Measurements from ENCODE around the gene ADGRG2.

The ADGRG2 gene, protein sequence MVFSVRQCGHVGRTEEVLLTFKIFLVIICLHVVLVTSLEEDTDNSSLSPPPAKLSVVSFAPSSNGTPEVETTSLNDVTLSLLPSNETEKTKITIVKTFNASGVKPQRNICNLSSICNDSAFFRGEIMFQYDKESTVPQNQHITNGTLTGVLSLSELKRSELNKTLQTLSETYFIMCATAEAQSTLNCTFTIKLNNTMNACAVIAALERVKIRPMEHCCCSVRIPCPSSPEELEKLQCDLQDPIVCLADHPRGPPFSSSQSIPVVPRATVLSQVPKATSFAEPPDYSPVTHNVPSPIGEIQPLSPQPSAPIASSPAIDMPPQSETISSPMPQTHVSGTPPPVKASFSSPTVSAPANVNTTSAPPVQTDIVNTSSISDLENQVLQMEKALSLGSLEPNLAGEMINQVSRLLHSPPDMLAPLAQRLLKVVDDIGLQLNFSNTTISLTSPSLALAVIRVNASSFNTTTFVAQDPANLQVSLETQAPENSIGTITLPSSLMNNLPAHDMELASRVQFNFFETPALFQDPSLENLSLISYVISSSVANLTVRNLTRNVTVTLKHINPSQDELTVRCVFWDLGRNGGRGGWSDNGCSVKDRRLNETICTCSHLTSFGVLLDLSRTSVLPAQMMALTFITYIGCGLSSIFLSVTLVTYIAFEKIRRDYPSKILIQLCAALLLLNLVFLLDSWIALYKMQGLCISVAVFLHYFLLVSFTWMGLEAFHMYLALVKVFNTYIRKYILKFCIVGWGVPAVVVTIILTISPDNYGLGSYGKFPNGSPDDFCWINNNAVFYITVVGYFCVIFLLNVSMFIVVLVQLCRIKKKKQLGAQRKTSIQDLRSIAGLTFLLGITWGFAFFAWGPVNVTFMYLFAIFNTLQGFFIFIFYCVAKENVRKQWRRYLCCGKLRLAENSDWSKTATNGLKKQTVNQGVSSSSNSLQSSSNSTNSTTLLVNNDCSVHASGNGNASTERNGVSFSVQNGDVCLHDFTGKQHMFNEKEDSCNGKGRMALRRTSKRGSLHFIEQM

DNA sequence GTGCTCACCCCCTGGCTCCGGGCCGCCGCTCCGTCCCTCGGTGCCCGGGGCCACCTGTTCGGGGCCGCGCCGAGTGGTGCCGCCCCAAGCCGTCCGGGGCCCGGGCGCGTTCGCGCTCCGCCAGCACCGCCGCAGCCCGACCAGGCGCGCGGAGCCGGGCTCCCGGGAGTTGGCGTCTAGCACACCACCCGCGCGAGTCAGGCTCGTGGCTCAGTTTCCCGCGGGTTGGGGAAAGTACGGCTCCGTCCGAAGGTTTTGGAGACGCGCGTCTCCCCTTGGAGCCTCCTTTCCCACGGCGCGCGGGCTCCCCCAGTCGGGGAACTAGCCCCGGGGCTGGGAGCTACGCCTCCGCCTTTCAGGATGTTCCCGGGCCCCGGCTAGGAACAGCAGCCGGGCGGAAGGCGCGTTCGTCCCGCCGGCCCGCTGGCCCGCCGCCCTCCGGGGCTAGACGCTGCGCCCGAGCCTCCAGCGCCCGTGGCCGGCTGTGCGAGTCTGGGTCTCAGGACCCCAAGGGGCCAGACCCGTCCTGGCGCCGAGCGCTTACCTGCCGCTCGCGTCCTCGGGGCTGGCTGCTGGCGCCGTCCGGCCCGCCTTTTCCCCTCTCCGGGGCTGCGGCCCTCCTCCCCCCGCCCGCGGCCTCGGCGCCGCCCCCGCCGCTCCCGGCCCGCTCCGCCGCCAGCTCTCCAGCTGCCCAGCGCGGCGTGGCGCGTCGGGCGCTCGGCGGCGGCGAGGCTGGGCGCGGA is at the start of gene ADGRG2:
TSS of gene ADGRG2 (minus strand) at position 571 of the 743 bp plus-strand sequence. CDS start 53,634 bp downstream, outside the sequence.
- DNase-seq (ENCODE audit: low read depth), result no peak

DNA sequence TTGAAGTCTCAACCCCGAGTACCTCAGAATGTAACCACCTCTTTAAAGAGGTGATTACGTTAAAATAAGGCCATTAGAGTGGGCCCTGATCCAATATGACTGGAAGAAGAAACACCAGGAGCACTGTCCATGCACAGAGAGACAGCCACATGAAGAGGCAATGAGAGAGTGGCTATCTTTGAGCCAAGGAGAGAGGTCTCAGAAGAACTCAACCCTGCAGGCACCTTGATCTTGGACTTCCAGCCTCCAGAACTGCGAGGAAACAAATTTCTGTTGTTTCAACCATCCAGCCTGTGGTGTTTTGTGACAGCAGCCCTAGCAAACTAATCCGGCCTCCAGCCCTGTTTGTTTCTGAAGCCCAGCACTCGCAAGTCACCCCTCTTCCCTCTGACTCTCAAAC is 46.3 kb upstream of the ADGRG2 start:
- no peak for DNase-seq (ENCODE audit: low read depth)

DNA sequence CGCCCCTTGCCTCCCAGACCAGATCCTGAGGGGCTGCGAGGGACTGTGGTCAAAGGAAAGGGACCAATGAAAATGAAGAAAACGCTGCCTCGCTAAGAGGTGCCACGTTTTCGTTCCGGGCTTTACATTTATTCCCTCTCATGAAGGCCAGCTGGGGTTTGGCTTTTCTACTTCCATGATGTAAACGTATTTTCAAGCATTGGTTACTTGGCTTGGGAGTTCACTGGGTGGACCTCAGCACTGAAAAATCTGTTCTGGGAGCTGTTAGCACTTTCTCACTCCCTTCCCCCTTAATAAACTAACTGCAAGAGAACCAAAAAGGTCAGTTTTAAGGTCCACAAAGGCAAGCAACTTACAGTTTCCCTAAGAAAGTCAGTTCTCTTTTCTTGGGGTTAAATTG is 40.6 kb upstream of the ADGRG2 start:
- no peak for DNase-seq (ENCODE audit: low read depth)

DNA sequence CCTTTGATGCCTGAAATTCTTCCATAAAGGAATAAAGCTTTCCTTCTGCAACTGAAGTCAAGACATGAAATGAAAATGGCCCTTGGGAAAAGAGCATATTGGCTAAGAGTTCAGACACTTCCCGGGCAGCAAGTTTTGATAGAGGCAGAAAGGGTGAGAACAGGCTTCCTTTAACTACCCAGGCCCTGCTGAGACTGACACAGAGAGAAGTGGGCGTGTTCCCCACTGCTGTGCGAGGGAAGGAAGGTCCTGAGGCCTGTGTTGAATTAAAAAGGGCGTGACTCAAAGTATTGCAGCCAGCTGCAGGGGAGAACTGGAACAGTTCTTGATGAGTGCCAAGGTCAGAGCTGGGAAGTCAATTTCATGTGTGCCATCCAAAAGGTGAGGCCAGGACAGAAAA is 33.9 kb upstream of the ADGRG2 start:
- DNase-seq (ENCODE audit: low read depth), result no peak

DNA sequence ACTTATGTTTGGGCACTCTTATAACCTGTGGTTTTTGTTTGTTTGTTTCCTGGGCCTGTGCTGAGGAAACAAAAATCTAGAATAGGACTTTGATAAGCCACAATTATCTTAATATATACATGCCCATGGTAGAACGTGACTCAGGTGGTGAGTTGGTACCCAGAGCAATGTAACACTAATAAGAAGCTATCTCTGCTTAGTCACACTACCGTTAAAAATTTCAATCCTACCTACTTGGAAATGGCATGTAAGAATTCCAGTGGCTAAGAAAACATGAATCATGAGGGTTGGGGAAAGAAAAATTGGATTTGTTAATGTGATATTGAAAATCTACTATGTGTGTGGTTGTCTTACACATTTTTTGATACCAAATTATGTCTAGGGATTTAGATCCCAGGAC is 30.5 kb upstream of the ADGRG2 start:
- DNase-seq (ENCODE audit: low read depth), result no peak

DNA sequence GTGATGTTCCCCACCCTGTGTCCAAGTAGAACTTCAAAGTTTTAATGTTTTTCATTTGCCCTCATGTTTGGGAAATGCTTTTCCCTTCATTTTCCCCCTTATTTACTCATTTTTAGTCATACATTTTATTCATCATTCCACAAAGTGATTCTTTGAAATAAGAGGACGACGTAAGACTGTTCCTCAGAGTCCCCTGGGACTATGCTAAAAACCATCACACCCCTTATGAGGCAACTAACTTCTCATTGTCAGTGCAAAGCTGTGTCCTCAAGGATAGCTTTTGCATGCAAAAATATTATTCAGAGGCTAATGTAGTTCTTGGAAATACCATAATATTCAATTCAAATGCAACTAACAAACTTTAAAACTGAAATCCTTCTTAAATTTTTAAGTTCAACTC is 14.8 kb upstream of the ADGRG2 start:
- no peak for DNase-seq (ENCODE audit: low read depth)

DNA sequence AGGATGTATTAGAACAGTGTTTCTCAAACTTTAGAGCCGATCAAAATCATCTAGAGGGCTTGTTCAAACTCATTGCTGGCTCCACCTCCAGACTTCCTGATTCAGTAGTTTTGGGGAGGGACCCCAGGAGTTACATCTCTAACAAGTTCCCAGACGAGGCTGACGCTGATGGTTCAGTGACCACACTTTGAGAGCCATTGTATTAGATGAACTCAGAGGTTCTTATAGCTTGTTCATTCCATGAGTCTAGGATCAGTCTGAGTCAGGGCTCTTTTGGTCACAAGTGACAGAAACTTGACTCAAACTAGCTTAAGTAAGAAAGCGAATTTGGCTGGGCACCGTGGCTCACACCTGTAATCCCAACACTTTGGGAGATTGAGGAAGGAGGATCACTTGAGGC is 11.5 kb upstream of the ADGRG2 start:
- no peak for DNase-seq (ENCODE audit: low read depth)

DNA sequence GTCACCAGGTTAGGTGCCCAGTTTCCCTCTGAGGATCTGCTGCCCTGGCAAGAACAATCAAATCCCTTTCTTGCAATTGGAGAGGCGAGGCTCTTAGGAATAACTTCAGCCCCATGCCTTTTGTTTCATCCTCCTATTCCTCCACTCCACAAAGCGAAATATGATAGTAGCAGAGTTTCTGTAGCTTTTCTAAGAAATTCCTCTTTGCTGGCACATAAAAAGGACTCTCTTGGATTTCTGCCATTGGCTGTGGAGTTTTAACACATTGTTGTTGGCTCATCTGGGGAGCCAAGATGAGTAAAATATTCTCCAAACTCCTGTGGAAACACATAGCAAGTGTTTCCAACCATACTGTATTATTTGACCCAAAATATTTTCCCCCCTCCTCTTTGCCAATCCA is 11.0 kb upstream of the ADGRG2 start:
- no peak for DNase-seq (ENCODE audit: low read depth)

DNA sequence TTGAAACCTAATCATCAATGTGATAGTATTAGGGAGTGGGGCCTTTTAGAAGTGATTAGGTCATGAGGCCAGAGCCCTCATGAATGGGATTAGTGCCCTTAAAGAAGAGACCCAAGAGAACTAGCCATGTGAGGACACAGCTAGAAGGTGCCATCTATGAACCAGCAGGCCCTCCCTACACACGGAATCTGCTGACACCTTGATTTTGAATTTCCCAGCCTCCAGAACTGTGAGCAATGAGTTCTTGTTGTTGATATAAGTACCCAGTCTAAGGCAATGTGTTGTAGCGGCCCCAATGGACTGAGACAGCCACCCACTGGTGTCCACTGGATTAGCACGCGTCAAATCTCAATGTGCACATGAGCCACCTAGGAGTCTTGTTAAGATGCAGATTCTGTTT is 8.4 kb upstream of the ADGRG2 start:
- DNase-seq (ENCODE audit: low read depth), result no peak

DNA sequence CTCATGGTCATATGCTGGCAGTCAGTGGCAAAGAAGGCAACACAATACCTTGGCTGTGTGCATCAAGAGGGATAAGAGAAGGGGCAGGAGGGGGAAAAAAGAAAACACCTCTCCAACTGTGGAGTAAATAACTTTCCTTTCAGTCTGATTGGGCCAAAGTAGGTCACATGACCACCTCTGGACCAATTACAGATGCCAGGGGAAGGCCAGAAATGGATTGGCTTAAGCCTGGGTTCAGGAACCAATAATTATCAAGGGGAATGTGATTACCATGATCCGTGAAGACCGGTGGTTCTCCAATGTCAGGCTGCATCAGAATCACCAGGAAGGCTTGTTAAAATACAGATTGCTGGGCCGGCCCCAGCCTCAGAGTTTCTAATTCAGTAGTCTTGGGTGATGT is 7.4 kb upstream of the ADGRG2 start:
- no peak for DNase-seq (ENCODE audit: low read depth)

DNA sequence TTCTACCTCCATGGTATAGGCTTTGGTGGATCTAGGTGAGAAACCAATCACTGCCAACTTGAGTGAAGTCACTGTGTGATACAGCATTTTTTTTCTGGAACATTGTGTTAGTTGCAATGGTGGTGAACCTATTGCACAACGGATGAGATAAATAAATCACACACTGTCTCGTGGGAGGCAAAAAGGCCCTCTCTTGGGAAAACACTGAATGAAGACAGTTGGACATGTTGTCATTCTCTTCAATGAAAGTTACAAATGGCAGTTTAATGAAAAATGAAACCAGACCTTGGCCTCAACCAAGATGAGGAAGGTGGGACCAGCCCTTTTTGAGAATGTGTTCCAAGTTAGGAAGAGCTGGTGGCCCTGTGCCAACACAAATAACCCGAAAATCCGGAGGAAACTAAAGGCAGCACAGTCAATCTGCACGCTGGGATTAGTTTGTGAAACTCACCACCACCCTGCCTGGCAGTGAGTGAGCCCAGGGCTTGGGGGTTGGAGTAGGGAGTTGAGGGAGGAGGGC is 5.4 kb upstream of the ADGRG2 start:
- no peak for DNase-seq (ENCODE audit: low read depth)

DNA sequence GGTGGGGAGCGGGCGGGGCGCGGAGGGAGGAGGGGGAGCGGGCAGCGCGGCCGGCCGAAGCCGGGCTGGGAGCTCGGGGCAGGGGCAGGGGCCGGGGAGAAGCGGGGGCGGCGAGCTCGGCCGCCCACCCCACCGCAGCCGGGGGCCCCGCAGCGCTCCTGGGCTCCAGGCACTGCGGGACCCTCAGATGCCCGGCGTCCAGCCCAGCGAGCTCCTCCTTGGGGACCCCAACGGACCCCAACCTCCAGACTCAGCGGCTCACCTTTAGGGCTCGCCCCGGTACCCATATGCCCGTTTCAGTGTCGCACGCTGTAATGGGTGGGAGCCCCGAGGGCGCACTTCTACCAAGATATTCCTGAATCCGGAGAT is 357 bp upstream of the ADGRG2 start:
- DNase-seq (ENCODE audit: low read depth), result no peak

DNA sequence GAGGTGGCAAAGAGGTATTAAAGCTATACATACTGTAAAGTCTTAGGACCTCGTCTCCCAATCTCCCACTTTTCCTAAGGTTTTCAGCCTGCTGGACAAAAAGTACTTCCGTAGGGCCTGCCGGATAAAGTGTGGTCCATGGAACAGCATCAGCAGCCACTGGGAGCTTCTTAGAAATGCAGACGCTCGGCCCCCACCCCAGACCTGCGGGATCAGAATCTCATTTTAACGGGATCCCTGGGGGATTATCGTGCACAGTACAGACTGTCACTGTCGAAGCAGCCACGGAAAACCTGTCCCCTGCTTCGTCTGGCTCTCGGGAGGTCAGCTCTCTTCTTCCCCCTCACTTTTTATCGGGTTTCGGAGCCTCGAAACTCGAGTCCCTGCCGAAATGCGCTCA is 802 bp downstream of the ADGRG2 start:
- DNase-seq (ENCODE audit: low read depth), result no peak

DNA sequence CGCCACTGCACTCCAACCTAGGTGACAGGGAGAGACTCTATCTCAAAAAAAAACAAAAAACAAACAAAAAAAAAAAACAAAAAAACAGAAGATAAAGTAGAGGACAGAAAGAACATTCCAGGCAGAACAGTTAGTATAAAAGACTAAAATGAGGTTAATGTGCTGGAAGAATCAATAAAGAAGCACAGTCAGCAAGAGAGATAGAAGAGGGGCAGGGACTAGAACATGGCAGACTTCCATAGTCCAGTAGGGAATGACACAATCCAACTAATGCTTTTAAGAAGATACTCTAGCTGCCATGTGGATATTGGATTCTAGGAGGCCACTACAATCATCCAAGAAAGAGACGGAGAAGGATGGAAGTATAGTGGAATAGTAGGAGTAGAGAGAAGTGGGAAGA is 11.6 kb downstream of the ADGRG2 start:
- DNase-seq (ENCODE audit: low read depth), result no peak

DNA sequence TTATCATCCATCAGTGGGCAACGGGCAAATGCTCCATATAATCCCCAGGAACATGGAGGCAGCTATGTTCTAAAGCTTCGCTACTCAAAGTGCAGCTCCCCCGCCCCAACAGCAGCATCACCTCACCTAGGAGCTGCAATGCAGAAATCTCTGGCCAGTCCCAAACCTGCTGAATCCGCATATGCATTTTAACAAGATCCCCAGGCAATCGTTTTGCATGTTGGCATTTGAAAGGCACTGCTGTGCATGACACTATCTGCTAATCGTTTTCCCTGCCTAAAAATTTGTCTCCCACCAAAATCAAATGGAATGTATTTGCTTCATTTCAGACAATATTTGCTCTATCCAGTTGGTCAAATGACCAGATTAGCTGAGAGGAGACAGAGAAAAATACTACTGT is 15.2 kb downstream of the ADGRG2 start:
- DNase-seq (ENCODE audit: low read depth), result no peak

DNA sequence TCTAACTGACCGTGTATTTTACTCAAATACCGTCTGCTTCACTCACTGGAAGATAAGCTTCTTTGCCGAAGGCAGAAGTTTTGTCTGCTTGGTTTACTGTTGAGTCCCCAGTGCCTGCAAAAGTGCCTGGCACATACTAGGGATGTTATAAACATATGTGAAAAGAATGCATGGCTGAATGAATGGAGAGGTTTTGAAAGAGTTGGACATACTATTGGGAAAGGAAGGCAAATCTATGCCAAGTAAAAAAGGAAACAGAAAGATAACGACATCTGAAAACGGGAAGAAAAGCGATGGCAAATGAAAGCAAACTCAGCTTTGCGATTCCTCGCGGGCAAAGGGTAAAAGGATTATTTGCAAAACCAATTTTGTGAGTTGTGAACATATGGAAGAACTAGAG is 21.7 kb downstream of the ADGRG2 start:
- no peak for DNase-seq (ENCODE audit: low read depth)

DNA sequence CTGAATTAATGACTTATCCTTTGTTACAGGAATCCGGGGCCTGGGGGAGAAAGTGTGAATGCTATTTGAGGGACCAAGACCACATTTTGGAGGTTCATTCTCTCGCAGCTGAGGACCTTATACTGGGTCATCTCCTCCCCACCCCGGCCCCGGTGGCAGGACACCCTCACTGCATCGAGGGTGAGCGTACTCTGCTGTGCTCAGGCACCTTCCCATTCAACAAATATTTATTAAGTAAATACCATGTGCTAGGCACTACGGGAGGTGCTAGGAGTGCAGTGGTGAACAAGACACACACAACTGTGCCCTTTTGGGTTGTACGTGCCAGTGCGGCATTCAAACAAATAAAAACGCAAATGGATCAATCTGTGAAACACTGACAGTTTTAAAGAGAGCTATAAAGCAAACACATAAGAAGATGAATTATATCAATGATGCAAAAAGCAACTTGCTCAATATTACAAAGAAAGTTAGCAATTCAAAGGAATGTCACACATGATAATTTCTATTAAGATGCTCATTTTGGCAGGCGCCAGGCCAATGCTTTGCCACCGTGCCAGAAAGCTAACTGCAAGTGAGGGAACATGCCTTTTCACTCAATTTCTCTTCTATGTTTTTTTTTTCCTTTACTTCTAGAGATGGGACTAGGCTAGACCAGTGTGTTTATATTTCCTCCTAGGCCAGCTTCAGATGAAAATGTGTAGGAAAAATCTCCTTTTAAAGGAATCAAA is 24.6 kb downstream of the ADGRG2 start:
- no peak for DNase-seq (ENCODE audit: low read depth)

DNA sequence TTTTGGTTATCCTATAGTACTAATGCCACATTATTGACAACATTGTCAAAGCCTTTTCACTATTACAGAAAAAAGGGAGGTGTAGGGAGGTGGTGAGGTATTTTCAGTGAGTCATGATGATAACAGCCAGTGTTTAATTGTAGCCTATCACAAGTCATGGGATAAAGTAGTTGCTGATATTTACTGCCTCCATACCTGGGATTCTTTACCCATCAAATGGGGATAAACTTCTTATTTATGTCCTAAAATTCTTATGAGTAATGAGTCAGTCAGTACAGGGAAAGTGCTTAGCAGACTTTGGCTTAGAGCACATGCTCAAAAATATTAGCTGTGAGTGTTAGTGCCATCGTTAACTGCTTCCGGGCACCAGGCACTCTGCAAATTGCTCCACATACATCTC is 25.7 kb downstream of the ADGRG2 start:
- DNase-seq (ENCODE audit: low read depth), result no peak

DNA sequence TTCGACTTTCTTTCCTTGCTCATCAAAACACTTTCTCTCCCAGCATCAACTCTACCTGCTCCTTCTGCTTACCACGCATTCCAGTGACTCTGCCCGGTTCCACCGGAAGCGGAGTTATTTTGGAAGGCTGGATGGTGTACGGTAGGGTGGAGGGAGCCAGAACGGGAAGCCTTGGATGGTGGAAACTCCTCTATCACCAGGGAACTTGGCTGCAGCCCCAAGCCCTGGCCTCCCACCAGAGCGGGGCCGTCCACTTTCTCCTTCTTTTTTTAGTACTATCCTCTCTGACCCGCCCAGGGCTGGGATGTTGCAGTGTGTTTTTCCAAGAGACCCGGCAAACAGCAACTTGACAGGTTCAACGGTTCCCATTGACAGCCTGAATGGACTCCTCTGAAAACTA is 27.6 kb downstream of the ADGRG2 start:
- DNase-seq (ENCODE audit: low read depth), result no peak

DNA sequence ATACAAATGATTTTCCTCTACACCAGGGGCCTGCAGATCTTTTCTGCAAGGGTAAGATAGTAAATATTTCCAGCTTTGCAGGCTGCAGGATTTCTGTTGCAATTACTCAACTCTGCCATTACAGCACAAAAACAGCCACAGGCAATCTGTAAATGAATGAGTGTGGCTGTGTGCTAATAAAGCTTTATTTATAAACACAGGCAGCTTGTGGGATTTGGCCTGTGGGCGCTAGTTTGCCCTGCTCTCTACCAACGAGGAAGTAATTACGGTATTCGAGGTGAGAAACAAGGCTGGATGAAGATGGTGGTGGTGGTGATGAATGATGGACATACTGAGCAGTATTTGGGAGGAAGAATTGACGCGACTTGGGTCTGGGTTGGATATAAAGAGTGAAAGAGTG is 30.7 kb downstream of the ADGRG2 start:
- no peak for DNase-seq (ENCODE audit: low read depth)

DNA sequence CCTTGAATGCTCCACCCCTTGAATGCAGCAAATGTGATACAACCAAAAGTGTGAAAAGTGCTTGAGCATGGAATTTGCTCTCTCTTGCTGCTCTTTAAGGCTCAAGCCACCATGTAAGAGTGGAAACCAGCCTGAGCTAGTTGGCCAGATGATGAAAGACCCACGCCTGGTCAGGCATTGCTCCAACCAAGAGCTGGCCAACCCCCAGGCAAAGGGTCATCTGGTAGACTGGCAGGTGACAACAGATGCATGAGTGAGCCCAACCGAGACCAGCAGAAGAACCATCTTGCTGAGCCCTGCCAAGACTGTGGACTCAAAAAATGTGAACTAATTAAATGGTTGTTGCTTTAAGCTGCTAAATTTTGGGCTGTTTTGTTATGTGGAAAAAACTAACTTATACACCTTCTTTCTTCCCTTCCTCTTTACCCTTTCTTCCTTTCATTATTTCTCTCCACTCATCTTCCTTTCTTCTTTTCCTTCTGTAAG is 32.7 kb downstream of the ADGRG2 start:
- no peak for DNase-seq (ENCODE audit: low read depth)

Measured in stimulated activated CD8-positive, alpha-beta memory T cell treated with anti-CD3 and anti-CD28 coated beads, Interleukin-15, amount 100 ng/mL, for 1 hour (primary cell).